Spleen (tissue), 11 donors: ENCODE results near the gene SNRPE. TPM values are rescaled to one million over a fixed set of nuclear protein-coding genes. Genes with fewer than 3 reads are reported as not detected.

Experiments
- DNase-seq: peaks from one replicate; pipeline ENCODE4 v3.0.0-alpha.2; 2020
- H3K27ac ChIP-seq, 8 donors: fragments of 200-600 bp; sonication (generic) in 7 of 8; 1 replicate in 4 of 8; 2 replicates in 4 of 8; pipeline versions ENCODE4 v1.5.0 to v1.8.0; 2016 to 2021; ENCODE audit warnings: inconsistent platforms in 4 of 8, mild to moderate bottlenecking in 4 of 8, moderate library complexity in 1 of 8
- H3K27me3 ChIP-seq, 7 donors: fragments of 200-600 bp; sonication (generic) in 6 of 7; replicated peaks in 1 of 7; 1 replicate in 4 of 7; 2 replicates in 3 of 7; pipeline versions ENCODE4 v1.5.0 to v1.8.0; 2016 to 2021; ENCODE audit warnings: inconsistent platforms in 3 of 7, mild to moderate bottlenecking in 1 of 7
- H3K36me3 ChIP-seq, 6 donors: fragments of 200-600 bp; sonication (generic) in 5 of 6; 1 replicate in 4 of 6; 2 replicates in 2 of 6; pipeline versions ENCODE4 v1.5.0 to v1.8.0; 2016 to 2021; ENCODE audit warnings: inconsistent platforms in 2 of 6
- H3K4me1 ChIP-seq, 6 donors: fragments of 200-600 bp; sonication (generic) in 5 of 6; 1 replicate in 3 of 6; 2 replicates in 3 of 6; pipeline versions ENCODE4 v1.5.0 to v1.8.0; 2016 to 2021; ENCODE audit warnings: inconsistent platforms in 3 of 6
- H3K4me3 ChIP-seq, 8 donors: fragments of 200-600 bp; sonication (generic) in 7 of 8; 1 replicate in 4 of 8; 2 replicates in 4 of 8; pipeline versions ENCODE4 v1.5.0 to v1.8.0; 2016 to 2021; ENCODE audit warnings: inconsistent platforms in 4 of 8, mild to moderate bottlenecking in 4 of 8, moderate library complexity in 2 of 8
- H3K9me3 ChIP-seq, 8 donors: fragments of 200-600 bp; sonication (generic) in 7 of 8; 1 replicate in 4 of 8; 2 replicates in 4 of 8; pipeline versions ENCODE4 v1.5.0 to v1.8.0; 2016 to 2021; ENCODE audit warnings: inconsistent platforms in 4 of 8
- CTCF ChIP-seq, 11 experiments: fragments of 200-600 bp in 7 of 11; fragments of 450-650 bp in 4 of 11; sonication (generic) in 4 of 11; IDR thresholded peaks in 8 of 11; conservative IDR thresholded peaks in 3 of 11; 1 replicate in 7 of 11; 2 replicates in 4 of 11; pipeline versions ENCODE4 v1.4.0 to v1.8.0; 2016 to 2021; ENCODE audit warnings: antibody characterized with exemption in 11 of 11, inconsistent platforms in 4 of 11, mild to moderate bottlenecking in 1 of 11
- POLR2A ChIP-seq, 3 donors: fragments of 450-650 bp; IDR thresholded peaks; one replicate each; pipeline ENCODE4 v1.5.1; 2017; ENCODE audit warnings: antibody characterized with exemption in 3 of 3, mild to moderate bottlenecking in 1 of 3
- POLR2AphosphoS5 ChIP-seq, 3 donors: sonication (generic); formaldehyde crosslinking; IDR thresholded peaks; one replicate each; pipeline ENCODE4 v1.5.1; 2017; ENCODE audit warnings: antibody characterized with exemption in 3 of 3
- WGBS, 5 donors: extraction: QIAGEN DNeasy Blood & Tissue Kit in 3 of 5; methylation state at CpG; one replicate each; pipeline versions ENCODE4 v1.1.5 to v1.1.7; 2013 to 2018; 5-methylcytosine and 5-hydroxymethylcytosine counted together
- intact Hi-C: fragments of 100-400 bp; cut with DNase I; formaldehyde crosslinking; loops from one replicate; pipeline ENCODE4 v1.15.0; 2023; ENCODE audit warnings: low total_unique reads
- polyA plus RNA-seq, 3 donors: library from polyadenylated mRNA; stranded (reverse); fragments of 200-250 nt; gene quantifications; one replicate each; pipeline ENCODE4 v1.2.1, GENCODE V29; 2013
- total RNA-seq, 7 donors: library from RNA; depleted of rRNA in 3 of 7; stranded (reverse); fragments of >200 nt in 3 of 7; fragmentation: NEBNext Ultra II Directional in 4 of 7; extraction: Animal tissue kit (Norgen Biotek cat#: 25700) in 4 of 7; gene quantifications; one replicate each; pipeline versions ENCODE4 v1.1.0 to v1.2.1, GENCODE V29; 2016 to 2021
- donor health status: healthy with polysubstance abuse.
- donor health status: DM: no; HTN: no; CAD: no; lungs with moderate emphysema.
- donor health status: DM: no; HTN: no; CAD: no.
- donor health status: Bipolar disorder and iron deficiency.
- donor health status: healthy.
- donor health status: DM: no; HTN: no; CAD: no.
- donor health status: DM: yes; HTN: yes; CAD: no.

The SNRPE gene
- total and polyA plus RNA-seq, 10 donors = 30.1 to 150 (median 67.2) TPM

- H3K4me3 ChIP-seq = no peak overlapping the region
- no peaks in the 10 kb centered on the region for H3K36me3 ChIP-seq
- TF ChIP-seq CTCF (IDR thresholded peaks at IDR 0.05 in 8 of 11, conservative IDR thresholded peaks at IDR 0.05 in 3 of 11) (no peak), POLR2A (IDR thresholded peaks at IDR 0.05) (no peak), POLR2AphosphoS5 (IDR thresholded peaks at IDR 0.05) (no peak)
- no peaks in the 10 kb centered on the region for H3K9me3 ChIP-seq
- H3K4me1 ChIP-seq = no peaks in the 10 kb centered on the region
- intact Hi-C loops = no loop called here
- no peak for DNase-seq
- WGBS, 5 donors = 82 to 97% (median 89%) methylated on average over 4 of the region's 4 CpGs
- H3K27me3 ChIP-seq = peaks cover 0 to 10% (median 0%) of the 10 kb centered on the region in 7 donors
- no peak overlapping the region for H3K27ac ChIP-seq
Measured at GRCh38 chr1:203905275-203905674, 43.9 kb downstream of the SNRPE start.

- H3K4me3 ChIP-seq = no peak overlapping the region
- 74 to 93% (median 82%) methylated on average over 2 of the region's 2 CpGs for WGBS, 5 donors
- H3K9me3 ChIP-seq = no peaks in the 10 kb centered on the region
- no peak overlapping the region for H3K27ac ChIP-seq
- H3K4me1 ChIP-seq = no peaks in the 10 kb centered on the region
- DNase-seq = no peak
- intact Hi-C loops = no loop called here
- no peaks in the 10 kb centered on the region for H3K36me3 ChIP-seq
- TF ChIP-seq POLR2A (IDR thresholded peaks at IDR 0.05) (no peak), POLR2AphosphoS5 (IDR thresholded peaks at IDR 0.05) (no peak), CTCF (IDR thresholded peaks at IDR 0.05 in 8 of 11, conservative IDR thresholded peaks at IDR 0.05 in 3 of 11) (no peak)
- H3K27me3 ChIP-seq = peaks cover 0 to 10% (median 0%) of the 10 kb centered on the region in 7 donors
Measured at GRCh38 chr1:203906932-203907331, 45.5 kb downstream of the SNRPE start.

GRCh38 chr1:203907901-203908300 is 46.5 kb downstream of the SNRPE start:
- TF ChIP-seq POLR2AphosphoS5 (IDR thresholded peaks at IDR 0.05) = no peak
- no peak for TF ChIP-seq CTCF (IDR thresholded peaks at IDR 0.05 in 8 of 11, conservative IDR thresholded peaks at IDR 0.05 in 3 of 11)
- TF ChIP-seq POLR2A (IDR thresholded peaks at IDR 0.05) = no peak
- Histone ChIP-seq H3K27ac (no peak overlapping the region), H3K4me1 (no peaks in the 10 kb centered on the region), H3K4me3 (no peak overlapping the region), H3K36me3 (no peaks in the 10 kb centered on the region), H3K9me3 (no peaks in the 10 kb centered on the region), H3K27me3 (peaks cover 0 to 10% (median 0%) of the 10 kb centered on the region in 7 donors)
- WGBS, 5 donors = 87 to 94% (median 90%) methylated on average over 3 to 5 of the region's 5 CpGs
- intact Hi-C loops = no loop called here
- DNase-seq = no peak

- H3K4me3 ChIP-seq = no peak overlapping the region
- no peak for DNase-seq
- intact Hi-C loops = no loop called here
Measured at GRCh38 chr1:203911806-203912205, 50.4 kb downstream of the SNRPE start.

More at GRCh38 chr1:203911806-203912205, 50.4 kb downstream of the SNRPE start:
- peaks cover 0 to under 1% (median 0%) of the 10 kb centered on the region in 7 donors for H3K27me3 ChIP-seq
- TF ChIP-seq POLR2A (IDR thresholded peaks at IDR 0.05) = no peak
- TF ChIP-seq CTCF (IDR thresholded peaks at IDR 0.05 in 8 of 11, conservative IDR thresholded peaks at IDR 0.05 in 3 of 11) = no peak
- TF ChIP-seq POLR2AphosphoS5 (IDR thresholded peaks at IDR 0.05) = no peak
- no peak overlapping the region for H3K27ac ChIP-seq
- H3K4me1 ChIP-seq = no peaks in the 10 kb centered on the region
- WGBS, 5 donors = 79 to 87% (median 82%) methylated on average over 5 of the region's 5 CpGs
- no peaks in the 10 kb centered on the region for H3K36me3 ChIP-seq
- H3K9me3 ChIP-seq = no peaks in the 10 kb centered on the region
